ENCODE results near the gene LTV1. TPM values are rescaled to one million over a fixed set of nuclear protein-coding genes. Genes with fewer than 3 reads are reported as not detected.

Gene LTV1
- total and polyA plus RNA-seq, 9 of the 15 experiments (the other 6 are each of a cell fraction or from before 2014, with no cell fraction given): 57.9 to 162 (median 119) TPM

DNA sequence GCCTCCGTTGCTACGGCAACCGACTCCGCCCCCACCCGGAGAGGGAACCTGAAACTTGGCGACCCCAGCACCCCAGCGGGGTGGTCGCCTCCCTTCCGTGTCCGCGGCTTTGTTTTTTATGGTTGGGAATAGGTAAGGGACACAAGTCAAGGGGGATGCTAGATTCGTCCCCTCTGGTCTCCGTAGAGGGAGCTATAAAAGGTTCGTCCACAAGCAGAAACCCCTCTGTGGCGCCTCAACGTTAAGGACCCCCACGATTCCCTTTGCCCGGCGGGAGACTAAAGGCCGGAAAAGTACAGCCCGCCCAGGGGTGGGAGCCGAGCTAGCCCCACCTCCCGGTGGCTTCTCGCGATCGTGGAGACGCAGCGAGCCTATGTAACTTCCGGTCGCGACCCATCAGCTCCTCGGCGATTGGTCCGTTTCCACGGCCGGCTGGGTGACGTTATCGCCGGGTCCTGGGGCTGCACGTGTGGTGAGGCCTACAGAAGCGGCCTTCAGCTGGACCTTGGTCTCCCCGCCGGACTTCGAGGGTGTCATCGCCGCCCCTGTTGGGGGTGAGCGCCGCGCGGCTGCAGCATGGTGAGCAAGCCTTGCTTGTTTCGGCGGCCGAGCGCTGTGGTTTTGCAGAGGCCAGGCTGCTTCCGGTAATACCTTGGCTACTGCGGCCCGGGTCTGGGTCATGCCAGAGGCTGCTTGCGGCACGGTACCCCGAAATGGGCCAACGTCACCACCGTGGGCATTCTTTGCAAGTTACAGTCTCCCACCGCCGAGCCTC is at the start of gene LTV1 (continued):
- no peak for TF ChIP-seq HINFP (tag; conservative IDR thresholded peaks at IDR 0.05; ENCODE audit: low read depth)
- TF ChIP-seq HNRNPH1 (optimal IDR thresholded peaks at IDR 0.05; ENCODE audit: low read depth, low read length): no peak
- TF ChIP-seq HOXB6 (CRISPR knock-in tag; IDR thresholded peaks at IDR 0.05; ENCODE audit: borderline replicate concordance): no peak
- peak; percentile 96 for TF ChIP-seq GATAD2B (IDR thresholded peaks at IDR 0.05; ENCODE audit: borderline replicate concordance)
- TF ChIP-seq MAX (CRISPR knock-in tag; IDR thresholded peaks at IDR 0.05): peak; percentile 99
- TF ChIP-seq UBTF (IDR thresholded peaks at IDR 0.05; ENCODE audit: borderline replicate concordance in 1 of 2, low read depth in 2 of 2, low read length in 2 of 2): no peak
- peak in 1 of 2 experiments; percentile 84; a peak in 2 of 4 replicates for TF ChIP-seq CSDE1 (IDR thresholded peaks at IDR 0.05)
- TF ChIP-seq KAT8 (IDR thresholded peaks at IDR 0.05; ENCODE audit: low read depth): peak; percentile 42; the same call in 1 of the 2 replicates
- TF ChIP-seq ZFPM2 (CRISPR knock-in tag; IDR thresholded peaks at IDR 0.05): no peak
- TF ChIP-seq, protein P1, sequence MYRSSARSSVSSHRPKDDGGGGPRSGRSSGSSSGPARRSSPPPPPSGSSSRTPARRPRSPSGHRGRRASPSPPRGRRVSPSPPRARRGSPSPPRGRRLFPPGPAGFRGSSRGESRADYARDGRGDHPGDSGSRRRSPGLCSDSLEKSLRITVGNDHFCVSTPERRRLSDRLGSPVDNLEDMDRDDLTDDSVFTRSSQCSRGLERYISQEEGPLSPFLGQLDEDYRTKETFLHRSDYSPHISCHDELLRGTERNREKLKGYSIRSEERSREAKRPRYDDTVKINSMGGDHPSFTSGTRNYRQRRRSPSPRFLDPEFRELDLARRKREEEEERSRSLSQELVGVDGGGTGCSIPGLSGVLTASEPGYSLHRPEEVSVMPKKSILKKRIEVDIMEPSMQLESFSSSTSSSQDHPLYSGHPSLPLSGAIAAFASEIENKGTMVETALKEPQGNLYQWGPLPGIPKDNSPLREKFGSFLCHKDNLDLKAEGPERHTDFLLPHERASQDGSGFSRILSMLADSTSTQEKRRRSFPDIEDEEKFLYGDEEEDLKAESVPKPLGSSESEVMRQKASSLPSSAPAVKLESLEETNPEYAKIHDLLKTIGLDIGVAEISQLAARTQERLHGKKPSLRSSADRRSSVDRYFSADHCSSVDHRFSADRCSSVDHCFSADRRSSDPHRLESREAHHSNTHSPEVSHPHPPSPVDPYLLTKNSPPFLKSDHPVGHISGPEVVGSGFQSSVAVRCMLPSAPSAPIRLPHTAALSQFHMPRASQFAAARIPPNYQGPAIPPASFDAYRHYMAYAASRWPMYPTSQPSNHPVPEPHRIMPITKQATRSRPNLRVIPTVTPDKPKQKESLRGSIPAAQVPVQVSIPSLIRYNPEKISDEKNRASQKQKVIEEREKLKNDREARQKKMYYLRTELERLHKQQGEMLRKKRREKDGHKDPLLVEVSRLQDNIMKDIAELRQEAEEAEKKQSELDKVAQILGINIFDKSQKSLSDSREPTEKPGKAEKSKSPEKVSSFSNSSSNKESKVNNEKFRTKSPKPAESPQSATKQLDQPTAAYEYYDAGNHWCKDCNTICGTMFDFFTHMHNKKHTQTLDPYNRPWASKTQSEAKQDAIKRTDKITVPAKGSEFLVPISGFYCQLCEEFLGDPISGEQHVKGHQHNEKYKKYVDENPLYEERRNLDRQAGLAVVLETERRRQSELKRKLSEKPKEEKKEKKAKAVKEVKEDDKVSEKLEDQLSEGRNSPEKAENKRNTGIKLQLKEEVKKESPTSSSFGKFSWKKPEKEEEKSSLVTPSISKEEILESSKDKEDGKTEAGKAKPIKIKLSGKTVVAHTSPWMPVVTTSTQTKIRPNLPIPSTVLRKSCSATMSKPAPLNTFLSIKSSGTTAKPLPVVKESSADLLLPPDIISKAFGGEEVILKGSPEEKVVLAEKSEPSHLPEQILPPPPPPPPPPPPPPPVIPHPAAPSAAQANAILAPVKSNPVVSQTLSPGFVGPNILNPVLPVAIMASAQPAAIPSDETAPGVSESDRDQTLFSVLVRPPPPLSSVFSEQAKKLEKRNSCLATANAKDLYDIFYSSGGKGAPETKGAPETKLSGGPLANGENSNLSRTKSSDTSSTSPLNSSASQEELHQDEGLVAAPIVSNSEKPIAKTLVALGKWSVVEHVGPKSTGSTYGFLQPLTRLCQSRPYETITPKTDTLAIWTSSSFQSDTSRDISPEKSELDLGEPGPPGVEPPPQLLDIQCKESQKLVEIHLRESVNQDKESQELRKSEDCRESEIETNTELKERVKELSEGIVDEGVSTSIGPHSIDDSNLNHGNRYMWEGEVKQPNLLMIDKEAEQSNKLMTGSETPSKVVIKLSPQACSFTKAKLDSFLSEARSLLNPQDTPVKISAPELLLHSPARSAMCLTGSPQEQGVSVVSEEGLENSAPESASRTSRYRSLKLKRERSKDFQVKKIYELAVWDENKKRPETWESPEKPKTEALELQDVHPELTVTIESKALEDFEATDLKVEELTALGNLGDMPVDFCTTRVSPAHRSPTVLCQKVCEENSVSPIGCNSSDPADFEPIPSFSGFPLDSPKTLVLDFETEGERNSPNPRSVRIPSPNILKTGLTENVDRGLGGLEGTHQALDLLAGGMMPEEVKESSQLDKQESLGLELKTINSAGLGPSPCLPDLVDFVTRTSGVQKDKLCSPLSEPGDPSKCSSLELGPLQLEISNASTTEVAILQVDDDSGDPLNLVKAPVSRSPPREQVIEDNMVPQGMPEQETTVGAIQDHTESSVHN (IDR thresholded peaks at IDR 0.05; ENCODE audit: borderline replicate concordance in 1 of 2, low read depth in 1 of 2): 0 out of 4 replicates have a peak, but pooled peaks of 1 of the 2 experiments have one; percentile 20
- peak; percentile 95 for TF ChIP-seq POLR2A (conservative IDR thresholded peaks at IDR 0.05)
- TF ChIP-seq CXXC5 (CRISPR knock-in tag; IDR thresholded peaks at IDR 0.05): peak; percentile 95
- TF ChIP-seq SMAD3 (CRISPR knock-in tag; conservative IDR thresholded peaks at IDR 0.05): 0 out of 2 replicates have a peak, but pooled peaks have one; percentile 20
